ENCODE measurements around the gene NACAD. TPM values are rescaled to one million over a fixed set of nuclear protein-coding genes. Genes with fewer than 3 reads are reported as not detected.
A peak's percentile ranks its signal among the peaks of the same experiment; 100 is the strongest.

Gene NACAD
- total RNA-seq, 2 experiments from 2014 or later, result 0.05 to 0.16 TPM

DNA sequence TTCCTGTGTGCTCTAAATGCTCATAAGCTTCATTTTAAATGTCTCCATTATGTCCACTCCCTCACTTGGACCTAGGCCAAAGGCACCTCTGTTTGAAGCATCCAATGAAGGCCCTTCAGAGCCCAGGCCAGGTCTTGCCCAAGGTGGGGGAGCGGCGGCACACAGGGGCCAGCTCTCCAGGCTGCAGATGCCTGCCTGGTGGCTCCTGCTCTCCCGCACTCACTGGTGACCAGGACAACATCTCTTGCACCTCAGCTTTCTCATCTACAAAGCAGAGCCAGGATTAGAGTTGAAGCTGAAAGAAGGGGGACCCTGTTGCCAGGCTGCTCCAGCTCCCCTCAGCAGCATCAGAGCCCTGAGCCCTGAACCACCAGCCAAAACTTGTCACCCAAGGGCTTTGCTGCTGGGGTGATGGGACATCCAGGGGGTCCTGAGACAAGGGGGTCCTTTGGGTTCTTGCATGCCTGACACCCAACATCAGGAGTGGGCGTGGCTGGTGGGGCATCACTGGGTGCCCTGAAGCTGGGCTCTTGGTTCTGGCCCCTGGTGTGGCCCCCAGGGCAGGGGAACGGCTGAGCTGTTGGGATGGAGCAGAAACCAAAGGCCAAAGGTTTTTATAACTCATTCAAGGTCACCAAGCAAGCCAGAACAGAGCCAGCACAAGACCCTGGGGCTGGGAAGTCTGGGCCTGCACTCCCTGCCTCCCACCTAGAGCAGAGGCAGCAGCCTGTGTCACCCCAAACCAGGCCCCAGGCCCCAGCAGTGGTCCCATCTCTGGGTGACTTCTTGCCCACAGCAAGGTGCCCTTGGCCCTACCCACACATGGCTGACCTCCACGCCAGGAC is 1.2 kb downstream of the NACAD start:
- Mint-ChIP-seq H3K27ac (no peak overlapping the region), H3K27me3 (ENCODE audit: low read depth) (peaks cover 17% of the 10 kb centered on the region), H3K4me1 (ENCODE audit: low read depth) (peaks cover 9% of the 10 kb centered on the region), H3K36me3 (ENCODE audit: low read depth) (no peaks in the 10 kb centered on the region), H3K4me3 (peak overlapping the region; percentile 22), H3K9me3 (ENCODE audit: insufficient read depth) (no peaks in the 10 kb centered on the region)
- POLR2A ChIA-PET, result interaction anchor here (1.6 kb wide), 1 partner anchor 23 kb away, joined by 4 read pairs; no protein-coding TSS in a partner anchor
- ATAC-seq (no peak), DNase-seq (no peak)
- CTCF ChIA-PET, result interaction anchor here (0.7 to 1.8 kb wide), 4 partner anchors 14 to 114 kb away, joined by 3 to 7 read pairs (median 3); no protein-coding TSS in a partner anchor

DNA sequence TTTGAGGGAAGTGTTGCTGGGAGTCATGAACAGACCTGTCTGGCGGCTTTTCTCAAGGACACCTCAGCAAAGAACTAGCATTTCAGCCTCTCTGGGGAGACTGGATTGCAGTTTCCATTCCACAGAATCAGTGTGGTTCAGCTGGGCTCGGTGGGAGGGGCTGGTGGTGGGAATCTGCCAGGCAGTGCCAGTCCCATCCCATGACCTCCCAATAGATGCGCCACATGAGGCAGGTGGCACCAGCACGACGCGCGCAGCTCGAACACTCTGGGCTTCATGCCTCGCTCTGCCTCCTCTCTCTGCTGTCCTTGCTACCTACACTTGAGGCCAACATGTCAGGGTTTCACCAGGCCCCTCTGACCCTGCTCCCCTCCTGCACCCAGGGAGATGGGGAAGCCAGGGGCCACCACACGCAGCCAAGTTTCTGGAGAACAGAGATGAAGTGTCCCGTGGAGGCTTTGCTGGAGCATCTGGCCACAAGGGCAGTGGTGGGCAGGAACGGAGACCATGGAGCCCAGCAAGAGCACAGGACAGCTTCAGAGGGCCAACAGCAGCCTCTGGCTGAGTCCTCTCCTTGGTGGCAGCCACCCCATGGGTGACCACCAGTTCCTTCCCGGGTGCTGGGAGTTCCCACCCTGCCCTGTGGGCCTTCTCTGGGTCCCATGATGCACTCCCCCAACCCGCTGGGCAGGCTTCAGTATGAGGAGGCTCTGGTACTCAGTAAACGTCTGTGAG is 2.3 kb downstream of the NACAD start:
- ATAC-seq (no peak), DNase-seq (no peak)
- Mint-ChIP-seq H3K36me3 (ENCODE audit: low read depth) (no peaks in the 10 kb centered on the region), H3K27me3 (ENCODE audit: low read depth) (peaks cover 12% of the 10 kb centered on the region), H3K9me3 (ENCODE audit: insufficient read depth) (no peaks in the 10 kb centered on the region), H3K4me1 (ENCODE audit: low read depth) (peaks cover 9% of the 10 kb centered on the region), H3K4me3 (no peak overlapping the region), H3K27ac (peak overlapping the region; percentile 2)
- CTCF ChIA-PET, result interaction anchor here (0.9 to 1.8 kb wide), 3 partner anchors 18 to 113 kb away, joined by 3 to 7 read pairs (median 3); no protein-coding TSS in a partner anchor
- POLR2A ChIA-PET, result interaction anchor here (1.6 kb wide), 1 partner anchor 24 kb away, joined by 4 read pairs; no protein-coding TSS in a partner anchor

DNA sequence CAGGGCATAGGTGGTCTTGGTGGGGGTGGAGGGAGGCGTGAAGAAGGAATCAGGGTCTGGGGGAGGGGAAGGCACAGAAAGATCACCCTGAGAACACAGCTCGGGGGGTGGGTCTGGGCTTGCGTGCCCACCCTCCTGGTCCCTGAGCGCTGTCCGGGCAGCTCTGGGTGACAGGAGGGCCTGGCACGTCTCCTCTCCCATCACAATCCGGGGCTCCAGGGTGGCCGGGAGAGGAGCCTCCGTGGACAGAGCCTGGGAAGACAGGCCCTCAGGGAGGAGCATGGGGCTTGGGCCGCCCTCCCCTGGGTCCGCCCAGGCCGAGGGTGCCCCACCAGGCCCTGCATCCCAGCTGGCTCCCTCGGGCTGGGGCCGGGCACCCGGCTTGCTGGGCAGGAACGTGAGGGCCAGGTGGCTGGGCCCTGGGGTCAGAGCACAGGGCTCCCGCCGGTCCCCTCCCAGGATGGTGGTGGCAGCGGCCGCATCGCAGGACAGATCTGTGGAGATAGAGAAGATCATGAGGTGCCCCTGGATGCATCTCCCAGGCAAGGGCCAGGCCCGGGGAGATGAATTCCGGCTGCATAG is 3.1 kb downstream of the NACAD start:
- Mint-ChIP-seq H3K27me3 (ENCODE audit: low read depth) (peaks cover 12% of the 10 kb centered on the region), H3K27ac (no peak overlapping the region), H3K9me3 (ENCODE audit: insufficient read depth) (no peaks in the 10 kb centered on the region), H3K4me1 (ENCODE audit: low read depth) (peaks cover 9% of the 10 kb centered on the region), H3K4me3 (no peak overlapping the region), H3K36me3 (ENCODE audit: low read depth) (no peaks in the 10 kb centered on the region)
- DNase-seq (no peak), ATAC-seq (no peak)
- CTCF ChIA-PET, result no interaction called here
- POLR2A ChIA-PET, result no interaction called here

DNA sequence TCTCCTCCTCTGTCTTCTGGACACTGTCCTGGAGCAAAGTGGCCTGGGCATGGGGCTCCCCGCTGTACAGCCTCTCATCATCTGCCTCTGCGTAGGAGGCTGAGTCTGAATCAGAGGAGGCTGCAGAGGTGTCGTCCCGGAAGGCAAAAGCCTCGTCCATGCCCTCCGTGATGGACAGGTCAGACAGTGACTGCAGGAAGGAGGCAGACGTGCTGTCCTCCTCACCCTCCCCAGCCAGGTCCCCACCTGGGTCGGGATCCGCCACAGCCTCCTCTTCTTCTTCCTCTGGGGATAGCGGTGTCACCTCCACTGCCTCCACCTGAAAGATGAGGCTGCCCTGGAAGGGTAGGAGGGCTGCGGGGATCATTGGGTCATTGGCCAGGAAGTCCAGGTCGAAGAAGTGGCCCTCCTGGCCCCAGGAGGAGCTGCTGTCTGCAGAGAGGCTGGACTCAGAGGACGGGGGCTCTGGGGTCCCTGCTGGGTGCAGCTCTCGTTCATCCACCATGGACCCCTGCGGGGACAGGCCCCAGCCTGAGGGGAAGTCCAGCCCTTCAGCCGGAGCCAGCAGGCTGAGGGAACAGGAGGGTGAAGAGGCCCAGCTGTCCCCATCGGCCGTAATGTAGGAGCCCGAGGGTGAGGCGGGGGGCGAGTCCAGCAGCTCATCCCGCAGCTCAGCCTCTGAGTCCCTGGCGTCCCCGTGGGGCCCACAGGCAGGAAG is 3.7 kb downstream of the NACAD start:
- Mint-ChIP-seq H3K4me1 (ENCODE audit: low read depth) (peaks cover 9% of the 10 kb centered on the region), H3K4me3 (no peak overlapping the region), H3K27ac (no peak overlapping the region), H3K9me3 (ENCODE audit: insufficient read depth) (no peaks in the 10 kb centered on the region), H3K36me3 (ENCODE audit: low read depth) (no peaks in the 10 kb centered on the region), H3K27me3 (ENCODE audit: low read depth) (peaks cover 9% of the 10 kb centered on the region)
- ATAC-seq, result no peak
- DNase-seq, result no peak
- ChIA-PET POLR2A (no interaction called here), CTCF (no interaction called here)

DNA sequence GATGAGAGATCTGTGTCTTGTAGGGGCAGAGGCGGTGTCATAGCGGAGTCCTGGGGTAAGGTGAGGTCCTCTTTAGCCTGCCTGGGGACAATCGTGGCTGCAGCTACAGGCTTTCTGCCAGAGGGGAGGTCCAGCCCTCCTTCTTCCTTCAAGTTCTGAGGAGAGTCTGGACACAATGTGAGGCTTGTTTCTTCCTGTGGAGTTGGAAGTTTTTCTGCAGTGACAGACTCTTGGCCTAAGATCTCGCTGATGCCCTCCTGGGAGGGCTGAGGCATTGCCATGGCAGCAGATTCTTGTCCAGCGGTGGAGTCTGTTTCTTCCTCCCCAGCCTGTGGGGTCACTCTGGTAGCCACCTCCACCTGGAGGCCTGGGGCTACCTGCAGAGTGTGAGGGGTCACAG is 4.4 kb downstream of the NACAD start:
- DNase-seq (no peak), ATAC-seq (no peak)
- Mint-ChIP-seq H3K9me3 (ENCODE audit: insufficient read depth) (no peaks in the 10 kb centered on the region), H3K4me3 (no peak overlapping the region), H3K27me3 (ENCODE audit: low read depth) (peaks cover 2% of the 10 kb centered on the region), H3K36me3 (ENCODE audit: low read depth) (no peaks in the 10 kb centered on the region), H3K27ac (no peak overlapping the region), H3K4me1 (ENCODE audit: low read depth) (peaks cover 5% of the 10 kb centered on the region)
- CTCF ChIA-PET, result no interaction called here
- POLR2A ChIA-PET, result no interaction called here

DNA sequence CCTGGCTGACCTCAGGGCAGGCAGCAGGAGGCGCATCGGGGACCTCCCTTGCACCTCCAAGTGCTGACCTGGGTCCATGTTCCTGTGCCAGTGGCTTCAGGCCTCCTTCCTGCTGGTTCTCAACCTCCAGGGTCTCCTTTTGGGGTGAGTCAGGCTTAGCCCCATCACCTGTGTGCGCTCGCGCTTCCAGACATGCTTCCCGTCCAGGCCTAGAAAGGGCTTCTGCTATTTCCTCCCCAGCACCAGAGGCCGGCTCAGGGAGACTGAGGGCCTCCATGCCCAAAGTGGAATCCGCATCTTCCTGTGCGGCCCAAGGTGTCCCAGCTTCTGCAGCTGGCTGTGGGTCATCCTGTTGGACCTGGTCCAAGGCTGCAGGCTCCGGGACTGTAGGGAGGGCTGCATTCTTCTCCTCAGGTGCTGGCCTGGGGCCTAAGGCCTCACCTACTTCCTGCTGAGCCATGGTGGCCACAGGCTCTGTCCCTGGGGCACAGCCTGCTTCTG is 5.9 kb downstream of the NACAD start:
- H3K27me3 Mint-ChIP-seq (ENCODE audit: low read depth), result no peaks in the 10 kb centered on the region
- no peaks in the 10 kb centered on the region for H3K36me3 Mint-ChIP-seq (ENCODE audit: low read depth)
- ChIA-PET CTCF (no interaction called here), POLR2A (no interaction called here)
- H3K4me3 Mint-ChIP-seq, result no peak overlapping the region
- no peaks in the 10 kb centered on the region for H3K9me3 Mint-ChIP-seq (ENCODE audit: insufficient read depth)
- no peak overlapping the region for H3K27ac Mint-ChIP-seq
- peaks cover 2% of the 10 kb centered on the region for H3K4me1 Mint-ChIP-seq (ENCODE audit: low read depth)
- DNase-seq, result no peak
- ATAC-seq, result no peak

DNA sequence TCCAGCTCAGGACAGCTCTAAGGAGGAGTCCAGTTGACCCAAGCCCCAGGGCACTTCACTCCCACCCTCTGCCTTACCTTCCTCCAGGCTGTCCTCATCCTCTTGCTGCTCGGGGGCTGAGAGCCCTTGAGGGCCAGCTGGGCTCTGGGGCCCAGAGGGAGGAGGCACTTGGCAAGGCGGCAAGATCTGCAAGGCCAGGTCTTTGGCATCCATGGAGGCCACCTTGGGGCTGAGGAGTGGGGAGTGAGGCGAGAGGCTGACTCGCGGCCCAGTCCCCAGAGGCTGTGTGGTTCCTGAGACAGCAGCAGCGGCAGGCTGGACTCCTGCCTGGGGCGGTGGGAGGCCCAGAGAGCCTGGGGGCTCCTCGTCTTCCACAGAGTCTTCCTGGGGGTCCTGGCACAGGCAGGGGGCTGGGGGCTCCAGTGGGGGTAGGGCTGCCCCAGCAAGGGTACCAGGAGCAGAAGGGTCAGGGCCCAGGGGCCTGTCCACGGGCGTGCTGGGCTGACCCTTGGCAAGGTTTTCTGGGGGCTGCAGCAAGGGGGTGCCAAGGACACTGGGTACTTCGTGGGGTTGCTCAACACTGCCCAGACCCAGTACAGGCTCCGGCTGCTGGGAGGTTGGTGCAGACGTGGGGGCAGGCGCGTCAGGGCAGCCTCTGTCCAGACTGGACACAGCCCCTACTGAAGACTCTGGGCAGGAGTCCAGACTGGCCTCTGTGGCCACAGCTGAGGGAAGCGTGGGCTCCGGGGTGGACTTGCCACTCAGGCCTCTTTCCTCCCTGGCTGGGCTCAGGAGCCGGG is 6.5 kb downstream of the NACAD start:
- Mint-ChIP-seq H3K4me3 (no peak overlapping the region), H3K27ac (peak overlapping the region; percentile 30), H3K27me3 (ENCODE audit: low read depth) (no peaks in the 10 kb centered on the region), H3K9me3 (ENCODE audit: insufficient read depth) (no peaks in the 10 kb centered on the region), H3K36me3 (ENCODE audit: low read depth) (no peaks in the 10 kb centered on the region), H3K4me1 (ENCODE audit: low read depth) (peaks cover 2% of the 10 kb centered on the region)
- CTCF ChIA-PET, result interaction anchor here (2.6 kb wide), 1 partner anchor 54 kb away, joined by 16 read pairs; no protein-coding TSS in a partner anchor
- DNase-seq, result no peak
- no peak for ATAC-seq
- POLR2A ChIA-PET, result no interaction called here

DNA sequence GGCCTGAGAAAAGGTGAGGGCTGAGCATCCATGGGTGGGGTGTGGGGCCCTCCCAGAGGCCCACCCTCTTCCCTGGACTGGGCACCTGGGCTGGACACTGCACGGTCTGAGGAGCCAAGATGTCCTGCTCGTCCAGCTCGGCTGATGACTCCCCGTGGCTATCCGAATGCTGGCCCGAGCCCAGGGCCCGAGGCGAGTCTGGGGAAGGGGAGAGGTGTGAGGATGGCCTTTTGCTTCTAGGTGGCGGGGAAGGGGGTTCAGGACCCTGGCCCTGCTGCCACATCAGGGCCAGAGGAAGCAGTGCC is 7.1 kb downstream of the NACAD start:
- Mint-ChIP-seq H3K4me1 (ENCODE audit: low read depth) (peaks cover 2% of the 10 kb centered on the region), H3K27me3 (ENCODE audit: low read depth) (no peaks in the 10 kb centered on the region), H3K27ac (no peak overlapping the region), H3K36me3 (ENCODE audit: low read depth) (peaks cover 4% of the 10 kb centered on the region), H3K4me3 (no peak overlapping the region), H3K9me3 (ENCODE audit: insufficient read depth) (no peaks in the 10 kb centered on the region)
- ATAC-seq (no peak), DNase-seq (no peak)
- ChIA-PET CTCF (interaction anchor here (2.6 kb wide), 1 partner anchor 54 kb away, joined by 16 read pairs; no protein-coding TSS in a partner anchor), POLR2A (interaction anchor here (1.2 kb wide), 1 partner anchor 18 kb away, joined by 3 read pairs; no protein-coding TSS in a partner anchor)

DNA sequence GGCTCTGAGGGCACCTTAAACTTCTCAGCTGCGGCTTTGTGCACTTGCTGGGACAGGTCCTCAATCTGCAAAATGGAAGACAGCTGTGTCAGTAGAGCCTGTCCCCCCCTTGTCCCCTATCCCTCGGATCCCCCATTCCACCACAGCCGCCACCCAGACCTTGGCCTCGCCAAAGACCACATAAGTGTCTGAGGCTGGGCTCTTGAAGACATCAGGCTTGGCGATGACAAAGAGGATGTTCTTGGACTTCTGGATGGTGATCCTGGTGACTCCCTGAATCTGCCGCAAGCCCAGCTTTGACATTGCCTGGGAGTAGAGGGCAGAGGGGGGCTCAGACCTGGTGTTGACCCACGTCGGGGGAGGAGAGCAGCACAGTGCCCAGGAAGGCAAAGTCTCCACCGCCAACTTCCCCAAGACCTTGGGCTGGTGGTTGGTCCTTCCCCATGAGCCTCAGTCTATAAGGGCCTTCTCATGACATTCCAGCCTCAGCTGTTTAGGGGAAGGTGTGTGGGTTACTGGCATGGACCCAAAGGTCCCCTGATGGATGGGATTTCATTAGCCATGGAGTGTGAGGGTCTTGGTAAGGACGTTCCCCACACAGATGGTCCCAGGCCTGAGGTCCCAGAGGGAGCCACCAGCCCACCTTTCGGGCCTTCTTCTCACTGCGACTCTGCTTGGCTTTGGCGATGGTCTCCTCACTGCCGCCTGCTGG is 7.7 kb downstream of the NACAD start:
- no peak overlapping the region for H3K4me3 Mint-ChIP-seq
- H3K36me3 Mint-ChIP-seq (ENCODE audit: low read depth), result peaks cover 8% of the 10 kb centered on the region
- POLR2A ChIA-PET, result interaction anchor here (0.6 to 1.2 kb wide), 4 partner anchors 10 to 107 kb away, joined by 3 to 4 read pairs (median 4); partner anchors contain the start of gene TBRG4
- peak overlapping the region; percentile 57 for H3K27ac Mint-ChIP-seq
- ATAC-seq (peak; percentile 45), DNase-seq (no peak)
- H3K4me1 Mint-ChIP-seq (ENCODE audit: low read depth), result peaks cover 5% of the 10 kb centered on the region
- H3K27me3 Mint-ChIP-seq (ENCODE audit: low read depth), result no peaks in the 10 kb centered on the region
- CTCF ChIA-PET, result interaction anchor here (2.6 kb wide), 1 partner anchor 55 kb away, joined by 16 read pairs; no protein-coding TSS in a partner anchor
- H3K9me3 Mint-ChIP-seq (ENCODE audit: insufficient read depth), result no peaks in the 10 kb centered on the region

DNA sequence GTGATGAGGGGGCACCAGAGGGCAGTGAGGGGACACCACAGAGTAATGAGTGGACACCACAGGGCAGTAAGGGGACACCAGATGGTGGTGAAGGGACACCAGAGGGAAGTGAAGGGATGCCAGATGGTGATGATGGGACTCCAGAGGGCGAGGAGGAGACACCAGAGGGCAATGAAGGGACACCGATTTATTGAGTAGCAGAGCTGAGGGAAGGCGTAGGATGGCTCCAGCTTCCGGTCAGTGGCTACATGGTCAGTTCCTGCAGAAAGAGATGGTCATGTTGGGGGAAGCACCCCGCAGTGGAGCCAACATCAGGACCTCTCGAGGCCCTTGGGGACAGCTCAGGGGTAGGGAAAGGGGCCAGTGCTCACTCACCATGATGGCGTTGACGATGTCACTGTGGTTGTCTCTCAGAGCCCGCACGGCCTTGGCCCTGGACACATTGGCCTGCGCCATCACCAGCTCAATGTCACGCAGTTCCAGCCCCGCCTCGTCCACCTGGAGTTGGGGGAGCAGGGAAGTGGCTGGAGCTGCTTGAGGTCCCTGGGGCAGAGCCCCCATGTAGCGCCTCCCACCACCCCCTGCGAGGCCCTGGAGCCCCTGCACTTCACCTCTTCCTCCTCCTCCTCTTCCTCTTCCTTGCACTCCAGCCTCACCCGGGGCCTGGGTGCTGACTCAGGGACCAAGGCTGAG is 8.4 kb downstream of the NACAD start:
- H3K9me3 Mint-ChIP-seq (ENCODE audit: insufficient read depth), result no peaks in the 10 kb centered on the region
- no peaks in the 10 kb centered on the region for H3K27me3 Mint-ChIP-seq (ENCODE audit: low read depth)
- ChIA-PET POLR2A (interaction anchor here (0.6 to 1.2 kb wide), 4 partner anchors 9 to 106 kb away, joined by 3 to 4 read pairs (median 4); partner anchors contain the start of gene TBRG4), CTCF (interaction anchor here (0.7 to 2.6 kb wide), 2 partner anchors 56 to 383 kb away, joined by 3 to 16 read pairs; no protein-coding TSS in a partner anchor)
- ATAC-seq (peak; percentile 35), DNase-seq (peak; percentile 37)
- peak overlapping the region; percentile 57 for H3K27ac Mint-ChIP-seq
- peaks cover 12% of the 10 kb centered on the region for H3K36me3 Mint-ChIP-seq (ENCODE audit: low read depth)
- no peak overlapping the region for H3K4me3 Mint-ChIP-seq
- H3K4me1 Mint-ChIP-seq (ENCODE audit: low read depth), result peaks cover 6% of the 10 kb centered on the region

Measured in activated CD8-positive, alpha-beta T cell treated with anti-CD3 and anti-CD28 coated beads, Interleukin-2, amount 10 ng/mL, durations not matched to agents 7 days and 5 days (primary cell).